22Rv1 (cell line): ENCODE measurements around the gene PMEL.

Source experiments
- ZFX ChIP-seq: fragments of 450-650 bp; IDR thresholded peaks from 2 replicates; pipeline ENCODE4 v1.6.1; 2017; ENCODE audit warnings: antibody characterized with exemption, borderline replicate concordance
- TF ChIP-seq, protein P1 (sequence below): fragments of 450-650 bp; IDR thresholded peaks from 2 replicates; pipeline ENCODE4 v1.5.1; 2017; ENCODE audit warnings: mild to moderate bottlenecking

DNA sequence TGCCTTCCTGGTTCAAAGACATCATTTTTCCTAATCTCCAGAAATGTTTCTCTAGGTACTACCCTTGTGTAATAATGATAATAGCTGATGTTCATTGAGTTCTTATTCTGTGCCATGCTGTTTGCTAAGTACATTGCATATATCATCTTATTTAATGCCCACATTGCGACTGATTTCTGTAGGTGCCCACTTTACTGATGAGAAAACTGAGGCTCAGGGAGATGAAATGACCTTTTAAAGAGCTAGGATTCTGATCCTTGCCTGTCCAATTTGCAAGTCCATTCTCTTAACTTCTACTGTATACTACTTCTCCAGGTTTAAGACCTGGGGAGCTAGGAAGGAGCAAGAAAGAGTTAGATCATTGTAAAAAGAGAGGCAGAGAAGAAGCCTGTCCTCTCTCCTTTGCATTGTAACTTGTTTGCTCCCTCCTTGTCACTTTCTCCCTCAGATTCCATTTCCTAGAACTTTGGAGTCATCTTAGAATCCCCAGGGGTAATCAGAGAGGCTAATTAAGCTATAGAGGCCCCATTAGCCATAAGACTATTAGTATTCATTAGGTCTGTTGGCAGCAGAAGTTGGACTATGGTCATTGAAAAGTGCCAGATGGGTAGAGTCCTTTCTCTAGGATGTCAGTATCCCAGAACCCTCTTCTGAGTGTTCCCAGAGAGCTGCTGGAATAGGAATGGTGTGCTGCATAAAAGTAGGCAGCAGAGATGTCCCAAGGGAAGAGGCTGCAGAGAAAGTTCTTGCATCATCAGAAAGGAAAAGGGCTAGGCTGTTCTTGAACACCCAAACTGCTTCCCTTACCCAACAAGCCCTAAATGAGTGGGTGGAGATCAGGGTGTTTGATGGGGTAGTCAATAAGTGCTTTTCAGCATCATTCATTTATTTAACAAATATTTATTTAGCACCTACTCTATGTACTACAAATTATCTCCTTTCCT, 31.8 kb downstream of the PMEL start:
- TF ChIP-seq, protein P1, sequence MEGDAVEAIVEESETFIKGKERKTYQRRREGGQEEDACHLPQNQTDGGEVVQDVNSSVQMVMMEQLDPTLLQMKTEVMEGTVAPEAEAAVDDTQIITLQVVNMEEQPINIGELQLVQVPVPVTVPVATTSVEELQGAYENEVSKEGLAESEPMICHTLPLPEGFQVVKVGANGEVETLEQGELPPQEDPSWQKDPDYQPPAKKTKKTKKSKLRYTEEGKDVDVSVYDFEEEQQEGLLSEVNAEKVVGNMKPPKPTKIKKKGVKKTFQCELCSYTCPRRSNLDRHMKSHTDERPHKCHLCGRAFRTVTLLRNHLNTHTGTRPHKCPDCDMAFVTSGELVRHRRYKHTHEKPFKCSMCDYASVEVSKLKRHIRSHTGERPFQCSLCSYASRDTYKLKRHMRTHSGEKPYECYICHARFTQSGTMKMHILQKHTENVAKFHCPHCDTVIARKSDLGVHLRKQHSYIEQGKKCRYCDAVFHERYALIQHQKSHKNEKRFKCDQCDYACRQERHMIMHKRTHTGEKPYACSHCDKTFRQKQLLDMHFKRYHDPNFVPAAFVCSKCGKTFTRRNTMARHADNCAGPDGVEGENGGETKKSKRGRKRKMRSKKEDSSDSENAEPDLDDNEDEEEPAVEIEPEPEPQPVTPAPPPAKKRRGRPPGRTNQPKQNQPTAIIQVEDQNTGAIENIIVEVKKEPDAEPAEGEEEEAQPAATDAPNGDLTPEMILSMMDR, result no peak
- no peak for TF ChIP-seq ZFX
